ENCODE results near the gene BIN2.

DNA sequence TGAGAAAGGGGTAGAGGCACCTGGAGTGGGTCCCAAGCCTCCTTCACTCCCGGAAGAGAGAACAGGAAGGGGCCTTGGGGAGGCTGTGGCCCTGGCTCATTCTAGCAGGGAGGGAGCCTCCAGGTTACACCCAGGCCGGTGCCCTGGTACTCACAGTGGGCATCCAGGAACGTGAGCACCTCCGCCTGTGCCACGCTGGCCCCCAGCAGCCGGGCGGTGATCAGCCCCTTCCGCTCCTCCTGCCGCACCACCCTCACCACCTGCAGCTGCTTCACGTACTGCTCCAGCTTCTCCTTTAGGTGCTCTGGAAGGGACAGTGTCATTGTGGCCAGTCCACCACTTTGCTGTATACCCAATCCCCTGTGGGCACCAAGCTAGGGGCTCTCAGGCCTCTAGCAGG, 41.3 kb upstream of the BIN2 start:
- TF ChIP-seq, protein P1, sequence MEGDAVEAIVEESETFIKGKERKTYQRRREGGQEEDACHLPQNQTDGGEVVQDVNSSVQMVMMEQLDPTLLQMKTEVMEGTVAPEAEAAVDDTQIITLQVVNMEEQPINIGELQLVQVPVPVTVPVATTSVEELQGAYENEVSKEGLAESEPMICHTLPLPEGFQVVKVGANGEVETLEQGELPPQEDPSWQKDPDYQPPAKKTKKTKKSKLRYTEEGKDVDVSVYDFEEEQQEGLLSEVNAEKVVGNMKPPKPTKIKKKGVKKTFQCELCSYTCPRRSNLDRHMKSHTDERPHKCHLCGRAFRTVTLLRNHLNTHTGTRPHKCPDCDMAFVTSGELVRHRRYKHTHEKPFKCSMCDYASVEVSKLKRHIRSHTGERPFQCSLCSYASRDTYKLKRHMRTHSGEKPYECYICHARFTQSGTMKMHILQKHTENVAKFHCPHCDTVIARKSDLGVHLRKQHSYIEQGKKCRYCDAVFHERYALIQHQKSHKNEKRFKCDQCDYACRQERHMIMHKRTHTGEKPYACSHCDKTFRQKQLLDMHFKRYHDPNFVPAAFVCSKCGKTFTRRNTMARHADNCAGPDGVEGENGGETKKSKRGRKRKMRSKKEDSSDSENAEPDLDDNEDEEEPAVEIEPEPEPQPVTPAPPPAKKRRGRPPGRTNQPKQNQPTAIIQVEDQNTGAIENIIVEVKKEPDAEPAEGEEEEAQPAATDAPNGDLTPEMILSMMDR (conservative IDR thresholded peaks at IDR 0.05 in 1 of 2, IDR thresholded peaks at IDR 0.05 in 1 of 2; ENCODE audit: low read depth in 1 of 2, low read length in 2 of 2), result no peak
- TF ChIP-seq EZH2 (IDR thresholded peaks at IDR 0.05; ENCODE audit: low read length, missing control alignments), result no peak
